Gastroesophageal sphincter (tissue), 4 donors: ENCODE results near the gene RAPGEF2. TPM values are rescaled to one million over a fixed set of nuclear protein-coding genes. Genes with fewer than 3 reads are reported as not detected.

Experiments
- ATAC-seq: fragments of 150-250 bp; one replicate; pipeline ENCODE4 v1.9.1; 2016; ENCODE audit warnings: mild to moderate bottlenecking, moderate library complexity
- H3K27ac ChIP-seq, 4 donors: fragments of 200-600 bp; sonication (generic) in 3 of 4; 1 replicate in 3 of 4; 2 replicates in 1 of 4; pipeline ENCODE4 v1.5.1; 2016 to 2019
- H3K27me3 ChIP-seq: fragments of 200-600 bp; sonication (generic); one replicate; pipeline ENCODE4 v1.5.1; 2019
- H3K36me3 ChIP-seq, 2 donors: fragments of 200-600 bp; sonication (generic); one replicate each; pipeline ENCODE4 v1.5.1; 2019; ENCODE audit warnings: control low read depth in 1 of 2
- H3K4me1 ChIP-seq, 3 donors: fragments of 200-600 bp; sonication (generic); 1 replicate in 2 of 3; 2 replicates in 1 of 3; pipeline ENCODE4 v1.5.1; 2016 to 2019; ENCODE audit warnings: control low read depth in 2 of 3
- H3K4me3 ChIP-seq, 2 donors: fragments of 200-600 bp; sonication (generic); one replicate each; pipeline ENCODE4 v1.5.1; 2019; ENCODE audit warnings: mild to moderate bottlenecking in 1 of 2, moderate library complexity in 1 of 2
- H3K9me3 ChIP-seq, 3 donors: fragments of 200-600 bp; sonication (generic); one replicate each; pipeline ENCODE4 v1.5.1; 2017 to 2019; ENCODE audit warnings: control low read depth in 2 of 3
- CTCF ChIP-seq, 4 experiments: fragments of 200-600 bp in 2 of 4; fragments of 450-650 bp in 2 of 4; sonication (generic) in 1 of 4; IDR thresholded peaks; one replicate each; pipeline ENCODE4 v1.5.1; 2017 to 2019; ENCODE audit warnings: antibody characterized with exemption in 4 of 4, mild to moderate bottlenecking in 2 of 4, moderate library complexity in 2 of 4
- EP300 ChIP-seq: sonication (generic); formaldehyde crosslinking; IDR thresholded peaks from one replicate; pipeline ENCODE4 v1.6.1; 2017; ENCODE audit warnings: antibody characterized with exemption, mild to moderate bottlenecking
- POLR2A ChIP-seq, 2 donors: fragments of 450-650 bp; IDR thresholded peaks; one replicate each; pipeline ENCODE4 v1.6.1; 2017; ENCODE audit warnings: antibody characterized with exemption in 2 of 2, mild to moderate bottlenecking in 2 of 2, moderate library complexity in 1 of 2
- POLR2AphosphoS5 ChIP-seq: sonication (generic); formaldehyde crosslinking; IDR thresholded peaks from one replicate; pipeline ENCODE4 v1.6.1; 2017; ENCODE audit warnings: antibody characterized with exemption
- WGBS, 2 donors: methylation state at CpG; one replicate each; pipeline ENCODE4 v1.1.5; 2018; ENCODE audit warnings: low coverage in 1 of 2; 5-methylcytosine and 5-hydroxymethylcytosine counted together
- total RNA-seq, 4 donors: library from RNA; depleted of rRNA; stranded (reverse); fragments of >200 nt; gene quantifications; one replicate each; pipeline ENCODE4 v1.1.0, GENCODE V29; 2016

Gene RAPGEF2
- total RNA-seq, 4 donors from 2014 or later = 49.5 to 67.5 (median 60.9) TPM

DNA sequence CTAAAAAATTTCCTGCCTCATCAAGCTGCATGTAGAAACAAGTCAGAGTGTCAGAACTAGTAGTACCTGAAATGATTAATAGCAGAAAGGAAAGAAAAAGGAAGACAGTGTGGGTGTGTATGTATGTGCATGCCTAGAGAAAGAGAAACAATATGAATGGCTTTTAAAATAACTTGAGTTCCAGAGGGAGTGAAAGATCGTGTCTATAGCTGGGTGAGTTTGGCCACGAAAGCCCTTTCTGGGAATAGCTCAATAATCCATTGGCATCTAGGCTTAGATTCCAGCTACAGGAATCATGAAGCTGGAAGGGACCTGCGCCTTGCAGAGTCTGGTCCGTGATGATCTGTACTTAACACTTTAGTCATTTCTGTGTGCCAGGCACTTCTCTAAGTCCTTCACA, 195.6 kb downstream of the RAPGEF2 start:
- TF ChIP-seq EP300 (no peak), CTCF (IDR thresholded peaks at IDR 0.05) (no peak), POLR2A (IDR thresholded peaks at IDR 0.05) (no peak), POLR2AphosphoS5 (no peak)
- 12 to 29% methylated on average over 4 of the region's 4 CpGs for WGBS, 2 donors
- H3K27ac ChIP-seq = peak overlapping the region in 1 of 4 donors; percentile 37
- H3K4me1 ChIP-seq = peaks cover 0 to 40% (median 6%) of the 10 kb centered on the region in 3 donors
- ATAC-seq = no peak
- no peak overlapping the region for H3K4me3 ChIP-seq
- H3K9me3 ChIP-seq = no peaks in the 10 kb centered on the region
- H3K36me3 ChIP-seq = no peaks in the 10 kb centered on the region
- no peaks in the 10 kb centered on the region for H3K27me3 ChIP-seq

GRCh38 chr4:159303435-159303834, 200.6 kb downstream of the RAPGEF2 start:
- ATAC-seq = no peak

GRCh38 chr4:159305129-159305528, 202.2 kb downstream of the RAPGEF2 start:
- Histone ChIP-seq H3K36me3 (peaks cover 0 to 6% of the 10 kb centered on the region in 2 donors), H3K27me3 (no peaks in the 10 kb centered on the region), H3K9me3 (no peaks in the 10 kb centered on the region), H3K4me1 (no peaks in the 10 kb centered on the region), H3K4me3 (no peak overlapping the region), H3K27ac (no peak overlapping the region)
- TF ChIP-seq EP300 = no peak
- TF ChIP-seq POLR2A (IDR thresholded peaks at IDR 0.05) = no peak
- TF ChIP-seq CTCF (IDR thresholded peaks at IDR 0.05) = no peak
- TF ChIP-seq POLR2AphosphoS5 = no peak
- ATAC-seq = no peak
- WGBS, 2 donors = 83 to 100% methylated on average over 2 of the region's 2 CpGs

More at GRCh38 chr4:159303435-159303834, 200.6 kb downstream of the RAPGEF2 start:
- peaks cover 0 to 6% of the 10 kb centered on the region in 2 donors for H3K36me3 ChIP-seq
- no peaks in the 10 kb centered on the region for H3K9me3 ChIP-seq
- peaks cover 0 to 9% (median 3%) of the 10 kb centered on the region in 3 donors for H3K4me1 ChIP-seq
- H3K27me3 ChIP-seq = no peaks in the 10 kb centered on the region
- TF ChIP-seq CTCF (IDR thresholded peaks at IDR 0.05) (no peak), EP300 (no peak), POLR2AphosphoS5 (no peak), POLR2A (IDR thresholded peaks at IDR 0.05) (no peak)
- no peak overlapping the region for H3K4me3 ChIP-seq
- 93 to 94% methylated on average over 4 of the region's 4 CpGs for WGBS, 2 donors
- no peak overlapping the region for H3K27ac ChIP-seq

- TF ChIP-seq CTCF (IDR thresholded peaks at IDR 0.05) = no peak
- no peak for TF ChIP-seq POLR2A (IDR thresholded peaks at IDR 0.05)
- no peak for TF ChIP-seq POLR2AphosphoS5
- TF ChIP-seq EP300 = no peak
- H3K27me3 ChIP-seq = no peaks in the 10 kb centered on the region
- H3K4me3 ChIP-seq = no peak overlapping the region
- no peaks in the 10 kb centered on the region for H3K9me3 ChIP-seq
- H3K27ac ChIP-seq = no peak overlapping the region
- no peak for ATAC-seq
- H3K4me1 ChIP-seq = no peaks in the 10 kb centered on the region
- 83 to 100% methylated on average over 1 to 2 of the region's 2 CpGs for WGBS, 2 donors
- H3K36me3 ChIP-seq = peaks cover 0 to 6% of the 10 kb centered on the region in 2 donors
These were observed 205.1 kb downstream of the RAPGEF2 start for GRCh38 chr4:159307929-159308328.

- Histone ChIP-seq H3K27me3 (no peaks in the 10 kb centered on the region), H3K9me3 (no peaks in the 10 kb centered on the region), H3K27ac (no peak overlapping the region), H3K4me1 (no peaks in the 10 kb centered on the region), H3K4me3 (no peak overlapping the region), H3K36me3 (peaks cover 0 to 6% of the 10 kb centered on the region in 2 donors)
- 71 to 73% methylated on average over 4 of the region's 4 CpGs for WGBS, 2 donors
- ATAC-seq = no peak
- TF ChIP-seq POLR2AphosphoS5 = no peak
- TF ChIP-seq EP300 = no peak
- no peak for TF ChIP-seq POLR2A (IDR thresholded peaks at IDR 0.05)
- no peak for TF ChIP-seq CTCF (IDR thresholded peaks at IDR 0.05)
These were observed 205.9 kb downstream of the RAPGEF2 start for GRCh38 chr4:159308566-159309340.
